Mucosa of gallbladder (tissue), 1 donor: ENCODE results near the gene CENATAC. TPM values are rescaled to one million over a fixed set of nuclear protein-coding genes. Genes with fewer than 3 reads are reported as not detected.
A peak's percentile ranks its signal among the peaks of the same experiment; 100 is the strongest.
"Not testable (repeated sequence)": the region's sequence is repeated elsewhere in the genome, so short reads cannot be mapped to it uniquely, and the experiment has no call there.

ENCODE experiments used
- DNase-seq: peaks from one replicate; pipeline ENCODE4 v3.0.0-alpha.2; 2020; ENCODE audit warnings: low spot score
- total RNA-seq: library from RNA; stranded (reverse); gene quantifications from one replicate; pipeline ENCODE4 v1.2.1, GENCODE V29; 2021
- donor health status: DM: no; HTN: no; CAD: no.

Gene CENATAC, protein sequence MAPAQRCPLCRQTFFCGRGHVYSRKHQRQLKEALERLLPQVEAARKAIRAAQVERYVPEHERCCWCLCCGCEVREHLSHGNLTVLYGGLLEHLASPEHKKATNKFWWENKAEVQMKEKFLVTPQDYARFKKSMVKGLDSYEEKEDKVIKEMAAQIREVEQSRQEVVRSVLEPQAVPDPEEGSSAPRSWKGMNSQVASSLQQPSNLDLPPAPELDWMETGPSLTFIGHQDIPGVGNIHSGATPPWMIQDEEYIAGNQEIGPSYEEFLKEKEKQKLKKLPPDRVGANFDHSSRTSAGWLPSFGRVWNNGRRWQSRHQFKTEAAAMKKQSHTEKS
- 23.2 TPM for total RNA-seq

- DNase-seq: peak; percentile 96
Observed at GRCh38 chr11:118997627-118998387, at the start of gene CENATAC. Gene CENATAC (plus strand): TSS chr11:118998138. CDS start chr11:118998198, 60 bp downstream.

DNA sequence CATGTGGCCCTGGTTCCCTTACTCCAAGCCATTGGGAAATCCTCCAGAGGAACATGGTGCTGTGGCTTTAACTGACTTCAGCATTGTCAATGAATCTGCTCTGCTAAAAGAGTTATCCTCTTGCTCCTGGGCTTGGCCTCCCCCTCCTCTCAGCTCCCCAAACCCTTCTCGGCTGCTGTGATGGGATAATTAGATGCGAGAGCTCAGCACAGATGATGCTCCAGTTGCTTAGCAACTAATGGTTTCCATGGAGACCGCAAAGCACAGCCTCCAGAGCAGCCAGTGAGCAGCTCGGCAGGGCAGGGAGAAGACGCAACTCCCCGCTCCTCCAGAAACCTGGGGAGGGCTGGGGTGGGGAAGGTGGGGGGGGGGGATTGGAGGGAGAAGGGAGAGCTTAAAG lies 44.7 kb upstream of the CENATAC start:
- DNase-seq: no peak

DNA sequence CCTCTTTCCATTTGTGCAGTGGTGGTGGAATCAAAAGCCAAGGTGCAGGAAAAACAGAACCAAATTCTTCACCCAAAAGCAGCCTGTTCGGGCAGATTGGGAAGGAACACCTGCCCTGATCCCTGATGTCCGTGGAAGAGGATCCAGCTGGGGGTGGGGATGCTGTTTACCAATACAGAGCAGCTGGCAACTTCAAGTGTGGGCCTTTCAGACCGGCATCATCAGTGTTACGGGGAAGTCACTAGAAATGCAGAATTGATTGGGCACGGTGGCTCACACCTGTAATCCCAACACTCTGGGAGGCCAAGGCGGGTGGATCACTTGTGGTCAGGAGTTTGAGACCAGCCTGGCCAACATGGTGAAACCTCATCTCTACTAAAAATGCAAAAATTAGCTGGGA lies 44.0 kb upstream of the CENATAC start:
- DNase-seq: not testable (repeated sequence)

DNA sequence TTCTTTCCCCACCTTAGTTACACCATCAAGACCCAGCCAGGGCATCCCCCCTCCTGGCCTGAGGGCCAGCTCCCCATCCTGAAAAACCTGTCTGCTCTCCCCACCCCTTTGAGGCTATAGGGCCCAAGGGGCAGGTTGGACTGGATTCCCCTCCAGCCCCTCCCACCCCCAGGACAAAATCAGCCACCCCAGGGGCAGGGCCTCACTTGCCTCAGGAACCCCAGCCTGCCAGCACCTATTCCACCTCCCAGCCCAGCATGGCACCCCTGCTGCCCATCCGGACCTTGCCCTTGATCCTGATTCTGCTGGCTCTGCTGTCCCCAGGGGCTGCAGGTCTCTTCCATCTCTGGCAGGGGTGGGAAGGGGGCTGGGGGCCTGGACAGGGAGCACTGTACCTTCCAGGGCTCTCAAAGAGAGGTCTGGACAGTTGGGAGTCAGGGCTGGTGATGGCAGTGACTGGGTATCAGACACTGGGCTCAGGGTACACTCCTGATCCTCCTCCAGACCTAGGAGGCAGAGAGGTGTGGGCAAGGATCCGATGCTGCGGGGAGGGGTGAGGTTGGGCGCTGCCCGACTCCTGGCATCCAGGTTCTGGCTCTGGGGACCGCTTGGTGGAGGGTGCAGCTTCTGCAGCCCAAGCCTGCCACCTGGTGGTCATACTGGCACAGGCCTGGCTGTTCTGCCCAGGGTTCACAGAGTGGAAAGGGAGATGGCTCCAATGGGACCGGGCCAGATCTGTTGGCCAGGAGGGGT lies 41.7 kb upstream of the CENATAC start, which contains the start of gene UPK2:
Gene UPK2 (plus strand): TSS at position 205 of the 753 bp plus-strand sequence. CDS start 53 bp downstream, at position 258.
- peak; percentile 89 for DNase-seq

- no peak for DNase-seq
Observed at GRCh38 chr11:118956847-118957469, 41.0 kb upstream of the CENATAC start.

DNA sequence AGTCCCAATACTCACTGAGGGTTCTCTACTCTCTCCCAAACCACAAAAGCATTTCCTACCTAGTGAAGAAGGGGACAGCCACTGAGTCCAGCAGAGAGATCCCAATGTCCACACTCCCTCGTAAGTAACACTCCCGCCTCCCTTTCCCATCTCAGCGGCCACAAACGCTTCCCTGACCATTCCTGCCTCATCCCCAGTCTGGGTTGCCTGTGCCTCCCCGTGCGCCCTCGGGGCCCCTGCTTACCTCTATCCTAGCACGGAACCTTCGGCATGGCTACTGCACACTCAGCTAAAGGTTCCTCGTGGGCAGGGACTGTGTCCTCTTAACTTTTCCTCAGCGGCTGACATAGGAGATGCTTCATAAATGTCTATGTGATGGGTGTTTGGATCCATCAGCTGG lies 40.4 kb upstream of the CENATAC start:
- no peak for DNase-seq

DNA sequence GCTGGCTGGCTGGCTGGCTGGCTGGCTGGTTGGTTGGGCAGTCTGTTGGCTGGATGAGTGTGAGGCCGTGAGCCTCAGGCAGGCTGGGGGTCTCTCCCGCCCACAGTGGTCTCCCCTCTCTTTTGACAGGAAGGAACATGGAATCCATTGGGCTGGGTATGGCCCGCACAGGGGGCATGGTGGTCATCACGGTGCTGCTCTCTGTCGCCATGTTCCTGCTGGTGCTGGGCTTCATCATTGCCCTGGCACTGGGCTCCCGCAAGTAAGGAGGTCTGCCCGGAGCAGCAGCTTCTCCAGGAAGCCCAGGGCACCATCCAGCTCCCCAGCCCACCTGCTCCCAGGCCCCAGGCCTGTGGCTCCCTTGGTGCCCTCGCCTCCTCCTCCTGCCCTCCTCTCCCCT lies 40.0 kb upstream of the CENATAC start:
- DNase-seq: no peak

- DNase-seq: no peak
Observed at GRCh38 chr11:118958577-118958976, 39.4 kb upstream of the CENATAC start.

GRCh38 chr11:118961189-118961588 lies 36.7 kb upstream of the CENATAC start:
- DNase-seq: no peak

DNA sequence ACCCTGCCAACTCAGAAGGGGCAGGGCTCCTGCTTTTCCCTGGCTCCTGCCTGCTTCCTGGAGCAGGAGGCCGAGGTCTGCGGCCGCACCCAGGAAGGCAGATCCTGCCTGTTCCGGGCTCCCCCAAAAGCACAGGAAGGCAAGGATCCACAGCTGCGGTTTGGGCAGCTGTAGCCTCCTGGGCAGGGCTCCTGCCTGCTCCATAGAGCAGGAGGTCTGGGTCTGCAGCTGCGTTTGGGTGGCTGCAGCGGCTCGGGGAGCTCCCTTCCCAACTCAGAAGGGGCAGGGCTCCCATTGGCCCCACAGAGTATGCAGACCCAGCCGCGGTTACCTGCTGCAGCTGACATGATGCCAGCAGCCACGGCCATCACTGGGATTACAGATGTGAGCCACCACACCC lies 36.3 kb upstream of the CENATAC start:
- DNase-seq: no peak

GRCh38 chr11:118969508-118969907 lies 28.4 kb upstream of the CENATAC start:
- not testable (repeated sequence) for DNase-seq

DNA sequence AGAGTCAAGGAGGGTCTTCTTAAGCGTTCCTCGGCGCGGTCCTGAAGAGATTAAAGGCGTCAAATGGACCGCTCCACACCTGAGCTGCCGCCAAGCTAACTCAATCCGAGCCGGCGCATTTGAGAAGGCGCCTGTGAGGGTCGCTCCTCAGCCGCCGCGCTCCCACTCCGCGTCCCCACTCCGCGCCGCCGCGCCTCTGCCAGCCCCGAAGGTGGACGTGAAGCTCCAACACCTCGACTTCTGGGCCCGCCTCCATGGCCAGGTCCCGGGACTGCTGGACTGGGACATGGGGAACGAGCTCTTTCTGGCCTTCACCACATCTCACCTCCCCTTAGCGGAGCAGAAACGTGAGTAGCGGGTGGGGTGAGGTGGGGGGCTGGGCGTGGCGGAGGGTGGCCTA lies 26.3 kb upstream of the CENATAC start, which contains the start of gene FOXR1:
Gene FOXR1 (plus strand): TSS at position 116 of the 400 bp plus-strand sequence. CDS start 171 bp downstream, at position 287.
- DNase-seq: no peak

GRCh38 chr11:118973985-118974384 lies 24.0 kb upstream of the CENATAC start:
- no peak for DNase-seq

DNA sequence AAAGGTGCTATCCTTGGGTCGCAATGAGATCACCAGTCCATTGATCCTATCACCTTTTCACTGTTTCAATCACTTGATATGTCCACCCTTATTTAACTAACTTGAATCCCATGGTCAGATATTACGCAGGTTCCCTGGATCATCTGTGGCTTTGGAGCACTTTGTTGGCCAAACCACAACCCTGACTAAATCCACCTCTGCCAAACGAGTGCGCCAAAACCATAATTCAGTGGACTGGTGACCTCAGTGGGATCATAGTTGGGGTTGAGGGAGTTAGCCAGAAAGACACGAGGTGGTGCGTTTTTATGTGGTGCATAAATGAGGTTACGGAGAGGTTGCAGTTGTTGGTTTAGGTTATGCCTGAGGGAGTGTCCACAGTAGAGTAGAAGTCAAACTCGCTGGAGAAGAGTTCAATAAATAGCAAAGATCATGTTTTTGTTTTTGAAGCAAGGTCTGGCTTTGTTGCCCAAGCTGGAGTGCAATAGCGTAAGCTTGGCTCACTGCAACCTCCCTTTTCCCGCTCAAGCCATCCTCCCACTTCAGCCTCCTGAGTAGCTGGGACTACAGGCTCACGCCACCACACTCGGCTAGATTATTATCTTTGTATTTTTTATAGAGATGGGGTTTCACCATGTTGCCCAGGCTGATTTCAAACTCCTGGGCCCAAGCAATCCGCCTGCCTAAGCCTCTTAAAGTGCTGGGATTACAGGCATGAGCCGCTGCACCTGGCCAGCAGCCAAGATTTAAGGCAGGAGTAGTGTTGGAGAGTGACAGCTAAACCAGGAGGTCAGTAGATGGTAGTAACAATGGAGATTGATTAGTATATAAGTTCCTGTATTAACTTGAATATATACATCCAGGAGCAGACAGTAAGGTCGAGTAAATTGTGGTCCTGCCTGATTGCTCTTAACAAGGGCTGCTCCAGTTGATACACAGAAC lies 21.9 kb upstream of the CENATAC start:
- no peak for DNase-seq

DNA sequence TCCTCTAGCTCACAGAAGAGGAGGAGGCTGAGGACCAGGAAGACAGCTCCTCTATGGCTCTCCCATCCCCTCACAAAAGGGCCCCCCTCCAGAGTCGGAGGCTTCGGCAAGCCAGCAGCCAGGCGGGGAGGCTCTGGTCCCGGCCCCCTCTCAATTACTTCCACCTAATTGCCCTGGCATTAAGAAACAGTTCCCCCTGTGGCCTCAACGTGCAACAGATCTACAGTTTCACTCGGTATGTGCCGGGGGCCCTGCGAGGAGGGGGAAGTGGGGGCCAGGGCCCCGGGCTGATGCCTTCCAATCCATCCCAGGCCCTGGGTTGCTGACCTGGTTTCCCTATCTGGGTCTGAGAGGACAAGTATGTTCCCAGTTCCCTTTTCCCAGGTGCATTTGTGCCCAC lies 18.5 kb upstream of the CENATAC start:
- DNase-seq: no peak

DNA sequence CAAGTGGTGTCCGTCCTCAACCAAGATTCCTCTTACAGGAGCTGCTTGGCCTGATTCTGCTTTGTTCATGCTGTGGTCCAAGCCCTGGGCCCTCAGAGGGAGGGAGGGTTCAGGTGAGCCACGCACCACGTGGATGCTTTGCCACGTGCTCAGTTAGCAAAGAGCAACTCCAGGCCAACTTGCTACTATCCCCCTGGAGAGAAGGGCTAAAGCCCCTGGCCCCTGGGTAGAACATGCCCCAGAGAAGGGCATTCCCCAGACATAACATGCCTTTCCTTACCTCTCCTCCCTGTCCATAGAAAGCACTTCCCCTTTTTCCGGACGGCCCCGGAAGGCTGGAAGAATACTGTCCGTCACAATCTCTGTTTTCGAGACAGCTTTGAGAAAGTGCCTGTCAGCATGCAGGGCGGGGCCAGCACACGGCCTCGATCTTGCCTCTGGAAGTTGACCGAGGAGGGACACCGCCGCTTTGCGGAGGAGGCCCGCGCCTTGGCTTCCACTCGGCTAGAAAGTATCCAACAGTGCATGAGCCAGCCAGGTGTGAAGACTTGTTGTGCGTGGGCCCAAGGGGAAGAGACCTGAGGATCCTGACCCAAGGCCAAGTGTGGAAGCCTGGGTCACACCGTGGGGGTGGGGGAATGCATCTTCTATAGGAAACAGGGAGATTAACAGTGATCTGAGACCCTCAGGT lies 17.6 kb upstream of the CENATAC start:
- DNase-seq: peak; percentile 24

- DNase-seq: not testable (repeated sequence)
Observed at GRCh38 chr11:118984337-118984736, 13.6 kb upstream of the CENATAC start.

- DNase-seq: no peak
Observed at GRCh38 chr11:118984825-118985224, 13.1 kb upstream of the CENATAC start.

DNA sequence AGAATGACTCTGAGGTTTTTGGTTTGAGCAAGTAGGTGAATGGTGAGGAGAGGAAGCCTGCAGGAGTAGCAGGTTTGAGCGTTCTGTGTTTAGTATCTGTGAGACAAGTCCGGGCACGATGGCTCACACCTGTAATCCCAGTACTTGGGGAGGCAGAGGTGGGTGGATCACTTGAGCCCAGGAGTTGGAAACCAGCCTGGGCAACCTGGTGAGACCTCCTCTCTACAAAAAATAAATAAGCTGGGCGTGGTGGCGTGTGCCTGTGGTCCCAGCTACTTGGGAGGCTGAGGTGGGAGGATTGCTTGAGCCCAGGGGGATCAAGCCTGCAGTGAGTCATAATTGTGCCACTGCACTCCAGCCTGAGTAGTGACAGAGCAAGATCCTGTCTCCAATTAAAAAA lies 9.7 kb upstream of the CENATAC start:
- no peak for DNase-seq

DNA sequence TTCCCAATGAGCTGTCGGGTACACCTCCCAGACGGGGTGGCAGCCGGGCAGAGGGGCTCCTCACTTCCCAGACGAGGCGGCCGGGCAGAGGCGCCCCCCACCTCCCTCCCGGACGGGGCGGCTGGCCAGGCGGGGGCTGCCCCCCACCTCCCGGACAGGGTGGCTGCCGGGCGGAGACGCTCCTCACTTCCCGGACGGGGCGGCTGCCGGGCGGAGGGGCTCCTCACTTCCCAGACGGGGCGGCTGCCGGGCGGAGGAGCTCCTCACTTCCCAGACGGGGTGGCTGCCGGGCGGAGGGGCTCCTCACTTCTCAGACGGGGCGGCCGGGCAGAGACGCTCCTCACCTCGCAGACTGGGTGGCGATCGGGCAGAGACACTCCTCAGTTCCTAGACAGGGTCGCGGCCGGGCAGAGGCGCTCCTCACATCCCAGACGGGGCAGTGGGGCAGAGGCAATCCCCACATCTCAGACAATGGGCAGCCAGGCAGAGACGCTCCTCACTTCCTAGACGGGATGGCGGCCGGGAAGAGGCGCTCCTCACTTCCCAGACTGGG lies 6.4 kb upstream of the CENATAC start:
- DNase-seq: not testable (repeated sequence)
